ENCODE data around the gene TMEM95.

DNA sequence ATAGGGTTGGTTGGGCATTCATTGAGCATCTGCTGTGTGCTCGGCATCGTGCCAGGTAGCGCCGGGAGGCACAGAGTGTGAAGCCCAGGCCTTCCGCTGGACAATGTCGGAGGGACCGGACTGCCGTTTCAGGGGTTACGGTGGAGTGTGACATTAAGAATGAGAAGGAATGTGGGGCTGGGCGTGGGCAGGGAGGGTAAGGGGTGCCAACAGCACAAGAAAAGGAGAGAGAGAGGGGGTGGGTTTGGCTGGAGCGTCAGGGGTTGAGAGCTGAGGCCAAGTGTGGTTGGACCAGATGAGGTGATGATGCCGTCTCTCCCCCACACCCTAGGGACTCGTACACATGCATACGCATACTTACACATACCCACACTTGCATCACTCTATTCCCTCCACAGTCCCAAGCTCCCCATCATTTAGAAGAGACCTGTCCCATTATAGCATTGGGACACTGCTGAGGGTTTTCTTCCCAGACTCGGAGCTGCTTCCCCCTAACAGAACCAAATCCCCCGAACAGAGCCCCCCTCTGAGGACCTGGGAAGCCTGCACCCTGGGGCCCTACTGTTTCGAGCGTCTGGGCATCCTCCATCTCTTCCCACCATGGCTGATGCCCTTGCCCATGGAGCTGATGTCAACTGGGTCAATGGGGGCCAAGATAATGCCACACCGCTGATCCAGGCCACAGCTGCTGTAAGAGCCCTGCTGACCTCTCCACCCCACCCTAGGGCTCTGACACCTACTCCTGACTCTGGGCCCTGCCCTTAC, 6.3 kb upstream of the TMEM95 start:
- TF ChIP-seq RAD21 (IDR thresholded peaks at IDR 0.05; ENCODE audit: low read depth) (no peak), ZFX (IDR thresholded peaks at IDR 0.05) (no peak)
